A549 (cell line): ENCODE measurements around the gene PIGB.

Experiments
- JUN ChIP-seq, 2 experiments: fragments of >200 bp; sonication (Bioruptor Twin); formaldehyde crosslinking; IDR thresholded peaks; 2 replicates in 1 of 2; 3 replicates in 1 of 2; pipeline ENCODE4 v1.6.1; 2016 to 2017
- POLR2A ChIP-seq: IDR thresholded peaks from 2 replicates; pipeline ENCODE4 v1.6.1; 2012; ENCODE audit warnings: mild to moderate bottlenecking, low read length
- ZNF302 ChIP-seq: fragments of 250-450 bp; sonication (Bioruptor Pico); IDR thresholded peaks from 2 replicates; pipeline ENCODE4 v1.9.0; 2021; ENCODE audit warnings: inconsistent platforms, mild to moderate bottlenecking, moderate library complexity
- TF ChIP-seq, protein P1 (sequence below): fragments of >200 bp; sonication (Bioruptor Twin); formaldehyde crosslinking; IDR thresholded peaks from 3 replicates; pipeline ENCODE4 v1.5.1; 2016
- TF ChIP-seq, protein P2 (sequence below): fragments of 200-600 bp; sonication (generic); IDR thresholded peaks from 2 replicates; pipeline ENCODE4 v1.6.1; 2016; ENCODE audit warnings: antibody characterized with exemption, mild to moderate bottlenecking, moderate library complexity

DNA sequence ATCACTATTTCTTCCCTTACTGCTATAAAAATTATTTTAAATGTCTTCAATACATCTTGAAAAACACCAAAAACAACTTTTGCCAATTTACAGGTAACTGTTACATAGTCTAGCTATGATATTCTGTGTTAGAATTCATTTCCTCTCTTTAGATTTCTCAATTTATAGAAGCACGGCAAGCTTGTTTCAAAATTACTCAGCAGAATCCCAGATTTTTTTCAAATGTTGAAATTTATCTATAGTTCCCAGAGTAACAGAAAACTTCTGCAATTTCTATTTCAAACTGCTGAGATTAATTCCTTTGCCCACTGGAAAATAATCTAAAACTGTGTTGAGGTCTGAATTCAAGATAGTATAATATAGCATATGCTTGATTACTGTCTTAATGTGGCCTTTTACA, 48.0 kb downstream of the PIGB start:
- TF ChIP-seq, protein P1, sequence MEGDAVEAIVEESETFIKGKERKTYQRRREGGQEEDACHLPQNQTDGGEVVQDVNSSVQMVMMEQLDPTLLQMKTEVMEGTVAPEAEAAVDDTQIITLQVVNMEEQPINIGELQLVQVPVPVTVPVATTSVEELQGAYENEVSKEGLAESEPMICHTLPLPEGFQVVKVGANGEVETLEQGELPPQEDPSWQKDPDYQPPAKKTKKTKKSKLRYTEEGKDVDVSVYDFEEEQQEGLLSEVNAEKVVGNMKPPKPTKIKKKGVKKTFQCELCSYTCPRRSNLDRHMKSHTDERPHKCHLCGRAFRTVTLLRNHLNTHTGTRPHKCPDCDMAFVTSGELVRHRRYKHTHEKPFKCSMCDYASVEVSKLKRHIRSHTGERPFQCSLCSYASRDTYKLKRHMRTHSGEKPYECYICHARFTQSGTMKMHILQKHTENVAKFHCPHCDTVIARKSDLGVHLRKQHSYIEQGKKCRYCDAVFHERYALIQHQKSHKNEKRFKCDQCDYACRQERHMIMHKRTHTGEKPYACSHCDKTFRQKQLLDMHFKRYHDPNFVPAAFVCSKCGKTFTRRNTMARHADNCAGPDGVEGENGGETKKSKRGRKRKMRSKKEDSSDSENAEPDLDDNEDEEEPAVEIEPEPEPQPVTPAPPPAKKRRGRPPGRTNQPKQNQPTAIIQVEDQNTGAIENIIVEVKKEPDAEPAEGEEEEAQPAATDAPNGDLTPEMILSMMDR, result no peak
- TF ChIP-seq, protein P2, sequence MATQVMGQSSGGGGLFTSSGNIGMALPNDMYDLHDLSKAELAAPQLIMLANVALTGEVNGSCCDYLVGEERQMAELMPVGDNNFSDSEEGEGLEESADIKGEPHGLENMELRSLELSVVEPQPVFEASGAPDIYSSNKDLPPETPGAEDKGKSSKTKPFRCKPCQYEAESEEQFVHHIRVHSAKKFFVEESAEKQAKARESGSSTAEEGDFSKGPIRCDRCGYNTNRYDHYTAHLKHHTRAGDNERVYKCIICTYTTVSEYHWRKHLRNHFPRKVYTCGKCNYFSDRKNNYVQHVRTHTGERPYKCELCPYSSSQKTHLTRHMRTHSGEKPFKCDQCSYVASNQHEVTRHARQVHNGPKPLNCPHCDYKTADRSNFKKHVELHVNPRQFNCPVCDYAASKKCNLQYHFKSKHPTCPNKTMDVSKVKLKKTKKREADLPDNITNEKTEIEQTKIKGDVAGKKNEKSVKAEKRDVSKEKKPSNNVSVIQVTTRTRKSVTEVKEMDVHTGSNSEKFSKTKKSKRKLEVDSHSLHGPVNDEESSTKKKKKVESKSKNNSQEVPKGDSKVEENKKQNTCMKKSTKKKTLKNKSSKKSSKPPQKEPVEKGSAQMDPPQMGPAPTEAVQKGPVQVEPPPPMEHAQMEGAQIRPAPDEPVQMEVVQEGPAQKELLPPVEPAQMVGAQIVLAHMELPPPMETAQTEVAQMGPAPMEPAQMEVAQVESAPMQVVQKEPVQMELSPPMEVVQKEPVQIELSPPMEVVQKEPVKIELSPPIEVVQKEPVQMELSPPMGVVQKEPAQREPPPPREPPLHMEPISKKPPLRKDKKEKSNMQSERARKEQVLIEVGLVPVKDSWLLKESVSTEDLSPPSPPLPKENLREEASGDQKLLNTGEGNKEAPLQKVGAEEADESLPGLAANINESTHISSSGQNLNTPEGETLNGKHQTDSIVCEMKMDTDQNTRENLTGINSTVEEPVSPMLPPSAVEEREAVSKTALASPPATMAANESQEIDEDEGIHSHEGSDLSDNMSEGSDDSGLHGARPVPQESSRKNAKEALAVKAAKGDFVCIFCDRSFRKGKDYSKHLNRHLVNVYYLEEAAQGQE, result no peak
- TF ChIP-seq ZNF302 (CRISPR knock-in tag) (no peak), JUN (IDR thresholded peaks at IDR 0.05) (no peak), POLR2A (no peak)
